K562 treated with DMSO at 1 percent for 4 hours (cell line): ENCODE data around the gene LNX1. TPM values are rescaled to one million over a fixed set of nuclear protein-coding genes. Genes with fewer than 3 reads are reported as not detected.

Experiments
- total RNA-seq: library from RNA; unstranded; fragments of 300-600 nt; gene quantifications from 2 replicates; pipeline ENCODE4 v1.2.3, GENCODE V29; 2022; ENCODE audit not compliant: insufficient read depth

The LNX1 gene
- 3.0 and 4.3 TPM in 2 replicates for total RNA-seq

DNA sequence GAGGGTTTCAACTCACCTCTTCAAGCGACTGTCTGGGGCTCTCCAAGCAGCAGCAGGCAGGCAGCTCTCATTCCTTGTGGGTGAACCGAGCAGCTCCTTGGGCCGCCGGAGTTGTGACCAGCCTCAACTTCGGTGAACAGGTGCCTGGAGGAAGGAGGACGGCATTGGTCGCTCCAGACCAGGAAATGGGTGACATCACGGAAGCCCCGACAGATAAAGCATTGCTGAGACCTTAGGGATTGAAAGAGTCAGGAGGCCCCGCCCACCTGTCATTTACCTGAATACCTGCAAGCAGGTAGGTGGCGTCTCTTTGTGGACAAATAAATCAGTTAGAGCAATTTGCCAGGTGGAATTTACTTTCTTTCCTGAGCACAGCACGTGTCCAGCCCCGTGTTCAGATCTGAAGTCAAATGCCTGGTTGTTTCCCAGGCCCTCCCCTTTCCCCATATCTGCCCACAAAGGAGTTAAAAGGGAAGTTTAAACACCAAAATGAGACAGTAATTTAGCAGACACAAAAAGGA, at the start of gene LNX1:
TSS of gene LNX1 (minus strand) at position 115 of the 521 bp plus-strand sequence. CDS start 17,484 bp downstream, outside the sequence.

Other genes starting within 250 kb of the LNX1 start
- gene SCFD2, start 225.4 kb downstream of the LNX1 start, total RNA-seq: 8.0 and 9.8 TPM in 2 replicates
- gene FIP1L1, start 213.8 kb downstream of the LNX1 start, total RNA-seq: 52.5 and 57.4 TPM in 2 replicates